ENCODE data around the gene EMID1. TPM values are rescaled to one million over a fixed set of nuclear protein-coding genes. Genes with fewer than 3 reads are reported as not detected.

Gene EMID1
- total and polyA plus RNA-seq, 2 donors, result 7.0 to 9.4 TPM

GRCh38 chr22:29270475-29271271, 65.0 kb downstream of the EMID1 start:
- 11% methylated on average over 9 of the region's 9 CpGs for WGBS
- H3K4me1 ChIP-seq (ENCODE audit: insufficient read depth), result no peaks in the 10 kb centered on the region
- no peak overlapping the region for H3K27ac ChIP-seq (ENCODE audit: low read depth)
- H3K4me3 ChIP-seq (ENCODE audit: low read depth, low read length), result peak overlapping the region; percentile 82
- H3K36me3 ChIP-seq (ENCODE audit: insufficient read depth), result peaks cover 2% of the 10 kb centered on the region
- no peak for DNase-seq (ENCODE audit: extremely low spot score)

GRCh38 chr22:29272624-29273023, 66.9 kb downstream of the EMID1 start:
- DNase-seq (ENCODE audit: extremely low spot score), result no peak
- no peak overlapping the region for H3K4me3 ChIP-seq (ENCODE audit: low read depth, low read length)
- peaks cover 2% of the 10 kb centered on the region for H3K36me3 ChIP-seq (ENCODE audit: insufficient read depth)
- H3K27ac ChIP-seq (ENCODE audit: low read depth), result no peak overlapping the region
- no peaks in the 10 kb centered on the region for H3K4me1 ChIP-seq (ENCODE audit: insufficient read depth)
- 63% methylated on average over 2 of the region's 2 CpGs for WGBS

GRCh38 chr22:29275167-29275566, 69.5 kb downstream of the EMID1 start:
- no peaks in the 10 kb centered on the region for H3K4me1 ChIP-seq (ENCODE audit: insufficient read depth)
- no peak overlapping the region for H3K4me3 ChIP-seq (ENCODE audit: low read depth, low read length)
- H3K27ac ChIP-seq (ENCODE audit: low read depth), result no peak overlapping the region
- DNase-seq (ENCODE audit: extremely low spot score), result no peak
- WGBS, result 51% methylated on average over 3 of the region's 3 CpGs
- peaks cover 5% of the 10 kb centered on the region for H3K36me3 ChIP-seq (ENCODE audit: insufficient read depth)

GRCh38 chr22:29275819-29276565, 70.3 kb downstream of the EMID1 start:
- H3K4me3 ChIP-seq (ENCODE audit: low read depth, low read length), result no peak overlapping the region
- H3K36me3 ChIP-seq (ENCODE audit: insufficient read depth), result peaks cover 7% of the 10 kb centered on the region
- 62% methylated on average over 3 of the region's 3 CpGs for WGBS
- DNase-seq (ENCODE audit: extremely low spot score), result no peak
- H3K4me1 ChIP-seq (ENCODE audit: insufficient read depth), result no peaks in the 10 kb centered on the region
- no peak overlapping the region for H3K27ac ChIP-seq (ENCODE audit: low read depth)

- no peak overlapping the region for H3K27ac ChIP-seq (ENCODE audit: low read depth)
- WGBS, result 93% methylated on average over 1 of the region's 1 CpG
- no peak for DNase-seq (ENCODE audit: extremely low spot score)
- H3K4me3 ChIP-seq (ENCODE audit: low read depth, low read length), result no peak overlapping the region
- H3K4me1 ChIP-seq (ENCODE audit: insufficient read depth), result no peaks in the 10 kb centered on the region
- H3K36me3 ChIP-seq (ENCODE audit: insufficient read depth), result peaks cover 7% of the 10 kb centered on the region
These were observed 72.2 kb downstream of the EMID1 start for GRCh38 chr22:29277927-29278326.

GRCh38 chr22:29284196-29284595, 78.5 kb downstream of the EMID1 start:
- Histone ChIP-seq H3K4me1 (ENCODE audit: insufficient read depth) (no peaks in the 10 kb centered on the region), H3K36me3 (ENCODE audit: insufficient read depth) (peaks cover 15% of the 10 kb centered on the region), H3K4me3 (ENCODE audit: low read depth, low read length) (no peak overlapping the region), H3K27ac (ENCODE audit: low read depth) (no peak overlapping the region)
- DNase-seq (ENCODE audit: extremely low spot score), result no peak
- 94% methylated on average over 3 of the region's 3 CpGs for WGBS

- DNase-seq (ENCODE audit: extremely low spot score), result no peak
- WGBS, result 46% methylated on average over 2 of the region's 2 CpGs
- Histone ChIP-seq H3K4me3 (ENCODE audit: low read depth, low read length) (no peak overlapping the region), H3K36me3 (ENCODE audit: insufficient read depth) (peaks cover 23% of the 10 kb centered on the region), H3K4me1 (ENCODE audit: insufficient read depth) (no peaks in the 10 kb centered on the region), H3K27ac (ENCODE audit: low read depth) (no peak overlapping the region)
These were observed 83.1 kb downstream of the EMID1 start for GRCh38 chr22:29288837-29289236.

- no peak for DNase-seq (ENCODE audit: extremely low spot score)
- WGBS, result 69% methylated on average over 5 of the region's 5 CpGs
- H3K4me1 ChIP-seq (ENCODE audit: insufficient read depth), result no peaks in the 10 kb centered on the region
- H3K36me3 ChIP-seq (ENCODE audit: insufficient read depth), result peaks cover 24% of the 10 kb centered on the region
- H3K27ac ChIP-seq (ENCODE audit: low read depth), result no peak overlapping the region
- H3K4me3 ChIP-seq (ENCODE audit: low read depth, low read length), result no peak overlapping the region
These were observed 84.4 kb downstream of the EMID1 start for GRCh38 chr22:29290061-29290460.

GRCh38 chr22:29291215-29291614, 85.5 kb downstream of the EMID1 start:
- peaks cover 21% of the 10 kb centered on the region for H3K36me3 ChIP-seq (ENCODE audit: insufficient read depth)

GRCh38 chr22:29292379-29292778, 86.7 kb downstream of the EMID1 start:
- Histone ChIP-seq H3K36me3 (ENCODE audit: insufficient read depth) (peaks cover 20% of the 10 kb centered on the region), H3K4me3 (ENCODE audit: low read depth, low read length) (no peak overlapping the region), H3K4me1 (ENCODE audit: insufficient read depth) (no peaks in the 10 kb centered on the region), H3K27ac (ENCODE audit: low read depth) (no peak overlapping the region)
- no peak for DNase-seq (ENCODE audit: extremely low spot score)

More at GRCh38 chr22:29291215-29291614, 85.5 kb downstream of the EMID1 start:
- Histone ChIP-seq H3K4me3 (ENCODE audit: low read depth, low read length) (no peak overlapping the region), H3K4me1 (ENCODE audit: insufficient read depth) (no peaks in the 10 kb centered on the region), H3K27ac (ENCODE audit: low read depth) (no peak overlapping the region)
- 63% methylated on average over 7 of the region's 7 CpGs for whole genome bisulfite sequencing
- DNase-seq (ENCODE audit: extremely low spot score), result no peak

- Histone ChIP-seq H3K4me3 (ENCODE audit: low read depth, low read length) (no peak overlapping the region), H3K27ac (ENCODE audit: low read depth) (no peak overlapping the region), H3K36me3 (ENCODE audit: insufficient read depth) (peaks cover 12% of the 10 kb centered on the region), H3K4me1 (ENCODE audit: insufficient read depth) (no peaks in the 10 kb centered on the region)
- no peak for DNase-seq (ENCODE audit: extremely low spot score)
- WGBS, result 80% methylated on average over 8 of the region's 8 CpGs
These were observed 92.9 kb downstream of the EMID1 start for GRCh38 chr22:29298641-29299040.

- Histone ChIP-seq H3K27ac (ENCODE audit: low read depth) (no peak overlapping the region), H3K36me3 (ENCODE audit: insufficient read depth) (peaks cover 9% of the 10 kb centered on the region), H3K4me1 (ENCODE audit: insufficient read depth) (no peaks in the 10 kb centered on the region), H3K4me3 (ENCODE audit: low read depth, low read length) (no peak overlapping the region)
- WGBS, result 86% methylated on average over 19 of the region's 19 CpGs
- no peak for DNase-seq (ENCODE audit: extremely low spot score)
These were observed 93.6 kb downstream of the EMID1 start for GRCh38 chr22:29299136-29299900.

GRCh38 chr22:29300467-29300806, 94.7 kb downstream of the EMID1 start:
- no peak for DNase-seq (ENCODE audit: extremely low spot score)
- Histone ChIP-seq H3K36me3 (ENCODE audit: insufficient read depth) (peaks cover 9% of the 10 kb centered on the region), H3K27ac (ENCODE audit: low read depth) (no peak overlapping the region), H3K4me1 (ENCODE audit: insufficient read depth) (no peaks in the 10 kb centered on the region), H3K4me3 (ENCODE audit: low read depth, low read length) (no peak overlapping the region)
- 57% methylated on average over 4 of the region's 4 CpGs for WGBS

Data from urinary bladder (tissue), 4 donors.